Neutrophil (primary cell): Measurements from ENCODE around the gene CD22.

Experiments used
- H3K27ac ChIP-seq: fragments of 200-600 bp; sonication (generic); 2 replicates; pipeline ENCODE4 v1.5.1; 2016; ENCODE audit warnings: mild to moderate bottlenecking, moderate library complexity
- H3K27me3 ChIP-seq: fragments of 200-600 bp; sonication (generic); 2 replicates; pipeline ENCODE4 v1.6.0; 2016; ENCODE audit warnings: mild to moderate bottlenecking
- H3K36me3 ChIP-seq: fragments of 200-600 bp; sonication (generic); 2 replicates; pipeline ENCODE4 v1.5.1; 2017
- H3K4me1 ChIP-seq, 2 experiments: fragments of 200-600 bp in 1 of 2; sonication (generic) in 1 of 2; 1 replicate in 1 of 2; 2 replicates in 1 of 2; pipeline versions ENCODE4 v1.5.1 to v1.6.1; 2013 to 2016; ENCODE audit warnings: low read depth in 1 of 2, low read length in 1 of 2, mild to moderate bottlenecking in 1 of 2, moderate library complexity in 1 of 2; ENCODE audit not compliant: control insufficient read depth in 1 of 2, insufficient read depth in 1 of 2
- H3K4me3 ChIP-seq, 2 experiments: fragments of 200-600 bp in 1 of 2; sonication (generic) in 1 of 2; 1 replicate in 1 of 2; 2 replicates in 1 of 2; pipeline ENCODE4 v1.5.1; 2013 to 2016; ENCODE audit warnings: low read depth in 1 of 2, low read length in 1 of 2, mild to moderate bottlenecking in 1 of 2, moderate library complexity in 1 of 2
- H3K9me3 ChIP-seq: fragments of 200-600 bp; sonication (generic); 2 replicates; pipeline ENCODE4 v1.5.1; 2016
- CTCF ChIP-seq: fragments of 200-600 bp; sonication (generic); IDR thresholded peaks from 2 replicates; pipeline ENCODE4 v1.5.1; 2016; ENCODE audit warnings: antibody characterized with exemption

Gene CD22

GRCh38 chr19:35301961-35302360, 27.0 kb upstream of the CD22 start:
- no peaks in the 10 kb centered on the region for H3K36me3 ChIP-seq
- H3K27me3 ChIP-seq = peaks cover 17% of the 10 kb centered on the region
- no peaks in the 10 kb centered on the region for H3K4me1 ChIP-seq
- TF ChIP-seq CTCF = no peak
- no peak overlapping the region for H3K27ac ChIP-seq
- no peaks in the 10 kb centered on the region for H3K9me3 ChIP-seq
- no peak overlapping the region for H3K4me3 ChIP-seq

GRCh38 chr19:35302446-35302845, 26.5 kb upstream of the CD22 start:
- peaks cover 13% of the 10 kb centered on the region for H3K27me3 ChIP-seq
- TF ChIP-seq CTCF = no peak

GRCh38 chr19:35303357-35303915, 25.6 kb upstream of the CD22 start:
- H3K27ac ChIP-seq = no peak overlapping the region
- no peaks in the 10 kb centered on the region for H3K4me1 ChIP-seq
- TF ChIP-seq CTCF = no peak
- peaks cover 3% of the 10 kb centered on the region for H3K27me3 ChIP-seq
- H3K4me3 ChIP-seq = no peak overlapping the region
- H3K36me3 ChIP-seq = no peaks in the 10 kb centered on the region
- no peaks in the 10 kb centered on the region for H3K9me3 ChIP-seq

More at GRCh38 chr19:35302446-35302845, 26.5 kb upstream of the CD22 start:
- Histone ChIP-seq H3K4me1 (no peaks in the 10 kb centered on the region), H3K36me3 (no peaks in the 10 kb centered on the region), H3K9me3 (no peaks in the 10 kb centered on the region), H3K27ac (no peak overlapping the region), H3K4me3 (no peak overlapping the region)

- TF ChIP-seq CTCF = no peak
- Histone ChIP-seq H3K4me1 (no peaks in the 10 kb centered on the region), H3K4me3 (no peak overlapping the region), H3K27ac (no peak overlapping the region), H3K9me3 (no peaks in the 10 kb centered on the region), H3K27me3 (no peaks in the 10 kb centered on the region), H3K36me3 (no peaks in the 10 kb centered on the region)
These were observed 25.0 kb upstream of the CD22 start for GRCh38 chr19:35304036-35304435.

GRCh38 chr19:35305181-35305580, 23.8 kb upstream of the CD22 start:
- H3K9me3 ChIP-seq = no peaks in the 10 kb centered on the region

More at GRCh38 chr19:35305181-35305580, 23.8 kb upstream of the CD22 start:
- H3K36me3 ChIP-seq = no peaks in the 10 kb centered on the region
- no peaks in the 10 kb centered on the region for H3K27me3 ChIP-seq
- H3K4me1 ChIP-seq = no peaks in the 10 kb centered on the region
- no peak for TF ChIP-seq CTCF
- H3K4me3 ChIP-seq = no peak overlapping the region
- H3K27ac ChIP-seq = no peak overlapping the region
